GM10266 (cell line): ENCODE results near the gene SND1.

Source experiments
- DNase-seq: peaks from one replicate; pipeline ENCODE4 v3.0.0; 2012; ENCODE audit errors: extremely low spot score
- TF ChIP-seq, protein P1 (sequence below): IDR thresholded peaks from 2 replicates; pipeline ENCODE4 v1.5.1; 2012; ENCODE audit warnings: mild to moderate bottlenecking, low read depth; ENCODE audit not compliant: control insufficient read depth, insufficient read depth; ENCODE audit errors: missing control alignments

Gene SND1

DNA sequence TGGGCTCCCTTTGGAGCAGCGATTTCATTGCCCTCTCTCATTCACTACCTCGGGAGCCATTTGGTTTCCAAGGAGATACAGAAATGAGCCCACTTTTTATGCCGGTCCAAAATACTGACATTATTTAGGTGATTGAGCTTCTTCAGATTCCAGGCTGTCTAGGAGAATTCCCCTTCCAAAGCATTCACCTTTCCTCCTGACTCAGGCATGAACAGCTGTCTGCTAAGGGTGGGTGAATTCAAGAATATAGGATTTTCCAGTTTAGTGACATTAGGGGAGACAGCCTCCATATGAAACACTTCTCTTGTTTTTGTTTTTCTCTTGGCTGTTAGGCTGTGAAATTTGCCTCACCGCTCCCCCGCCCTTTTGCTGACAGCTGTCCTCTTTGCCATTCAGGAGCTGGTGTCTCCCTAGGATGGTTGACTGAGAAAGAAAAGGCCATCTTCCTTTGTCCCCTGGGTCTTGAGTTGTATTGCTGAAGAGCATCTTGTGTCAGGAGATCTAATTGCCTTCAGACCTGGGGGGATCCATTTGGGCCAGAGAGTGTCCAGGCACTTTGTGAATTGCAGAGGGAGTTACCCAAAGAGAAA is 322.5 kb downstream of the SND1 start:
- TF ChIP-seq, protein P1, sequence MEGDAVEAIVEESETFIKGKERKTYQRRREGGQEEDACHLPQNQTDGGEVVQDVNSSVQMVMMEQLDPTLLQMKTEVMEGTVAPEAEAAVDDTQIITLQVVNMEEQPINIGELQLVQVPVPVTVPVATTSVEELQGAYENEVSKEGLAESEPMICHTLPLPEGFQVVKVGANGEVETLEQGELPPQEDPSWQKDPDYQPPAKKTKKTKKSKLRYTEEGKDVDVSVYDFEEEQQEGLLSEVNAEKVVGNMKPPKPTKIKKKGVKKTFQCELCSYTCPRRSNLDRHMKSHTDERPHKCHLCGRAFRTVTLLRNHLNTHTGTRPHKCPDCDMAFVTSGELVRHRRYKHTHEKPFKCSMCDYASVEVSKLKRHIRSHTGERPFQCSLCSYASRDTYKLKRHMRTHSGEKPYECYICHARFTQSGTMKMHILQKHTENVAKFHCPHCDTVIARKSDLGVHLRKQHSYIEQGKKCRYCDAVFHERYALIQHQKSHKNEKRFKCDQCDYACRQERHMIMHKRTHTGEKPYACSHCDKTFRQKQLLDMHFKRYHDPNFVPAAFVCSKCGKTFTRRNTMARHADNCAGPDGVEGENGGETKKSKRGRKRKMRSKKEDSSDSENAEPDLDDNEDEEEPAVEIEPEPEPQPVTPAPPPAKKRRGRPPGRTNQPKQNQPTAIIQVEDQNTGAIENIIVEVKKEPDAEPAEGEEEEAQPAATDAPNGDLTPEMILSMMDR, result no peak
- DNase-seq, result no peak

DNA sequence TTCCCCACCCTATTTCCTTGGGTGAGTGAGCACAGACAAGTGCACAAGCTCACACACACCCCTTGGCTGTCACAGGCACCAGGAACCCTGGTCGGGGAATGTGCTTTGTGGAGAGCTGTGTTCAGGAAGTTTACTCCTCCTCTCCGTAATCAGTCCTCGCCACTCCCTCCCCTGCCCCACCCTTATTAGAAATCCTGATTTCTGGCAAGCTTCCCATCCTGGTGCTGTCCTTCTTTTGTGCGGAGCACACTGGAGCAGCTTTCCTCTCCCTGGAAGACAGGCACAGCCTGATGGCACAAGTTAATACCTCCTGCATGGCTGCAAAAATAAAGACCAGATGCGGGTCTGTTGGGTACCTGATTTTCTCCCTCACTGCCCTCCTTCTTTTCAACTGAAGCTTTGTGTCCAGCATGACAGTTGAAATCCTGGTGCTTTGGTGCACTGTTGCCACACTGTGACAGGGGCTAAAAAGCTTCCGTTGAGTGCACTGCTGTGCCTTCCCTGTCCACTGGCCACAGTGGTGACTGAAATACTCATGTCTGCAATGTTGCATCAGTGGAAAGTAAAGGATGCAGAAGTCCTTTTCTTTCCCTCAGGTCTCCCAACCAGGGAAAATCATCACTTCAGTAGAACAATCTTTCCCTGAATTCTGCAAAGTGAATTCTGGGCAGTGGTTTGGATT is 324.2 kb downstream of the SND1 start:
- TF ChIP-seq, protein P1, result no peak
- no peak for DNase-seq

DNA sequence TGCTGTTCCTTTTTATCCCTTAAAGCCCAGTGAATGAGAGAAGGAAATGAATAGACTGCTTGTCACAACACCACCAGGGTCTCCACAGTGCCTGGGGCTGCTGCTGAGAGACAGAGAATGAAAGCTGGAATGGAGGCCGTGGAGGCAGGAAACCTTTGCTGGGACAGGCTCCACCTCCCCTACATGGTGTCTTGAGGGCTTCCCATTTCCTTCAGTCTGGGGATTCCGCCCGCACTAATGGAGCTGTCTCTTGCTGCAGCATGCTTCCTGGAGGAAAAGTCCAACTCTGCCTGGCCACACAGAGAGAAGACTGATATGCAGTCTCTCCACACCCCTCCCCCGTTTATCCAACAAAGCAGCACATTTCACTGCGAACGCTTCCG is 324.7 kb downstream of the SND1 start:
- no peak for DNase-seq
- TF ChIP-seq, protein P1, result no peak

DNA sequence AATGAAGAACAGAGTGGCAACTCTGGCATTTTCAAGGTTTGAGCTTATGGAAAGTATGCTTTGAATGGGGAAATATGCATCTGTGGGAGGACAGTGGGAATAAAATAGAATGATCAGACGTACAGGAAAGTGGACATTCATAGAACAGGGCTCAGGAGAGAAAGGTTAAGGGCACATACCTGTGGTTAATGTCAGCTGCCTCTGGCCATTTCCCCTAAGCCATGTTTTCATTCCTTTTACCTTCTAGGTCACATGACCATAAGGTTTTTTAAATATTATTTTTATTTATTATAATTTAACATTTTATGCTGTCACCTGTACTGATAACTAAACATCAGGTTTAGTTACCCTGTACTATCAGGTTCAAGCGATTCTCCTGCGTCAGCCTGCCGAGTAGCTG is 326.4 kb downstream of the SND1 start:
- DNase-seq, result no peak
- TF ChIP-seq, protein P1, result no peak

DNA sequence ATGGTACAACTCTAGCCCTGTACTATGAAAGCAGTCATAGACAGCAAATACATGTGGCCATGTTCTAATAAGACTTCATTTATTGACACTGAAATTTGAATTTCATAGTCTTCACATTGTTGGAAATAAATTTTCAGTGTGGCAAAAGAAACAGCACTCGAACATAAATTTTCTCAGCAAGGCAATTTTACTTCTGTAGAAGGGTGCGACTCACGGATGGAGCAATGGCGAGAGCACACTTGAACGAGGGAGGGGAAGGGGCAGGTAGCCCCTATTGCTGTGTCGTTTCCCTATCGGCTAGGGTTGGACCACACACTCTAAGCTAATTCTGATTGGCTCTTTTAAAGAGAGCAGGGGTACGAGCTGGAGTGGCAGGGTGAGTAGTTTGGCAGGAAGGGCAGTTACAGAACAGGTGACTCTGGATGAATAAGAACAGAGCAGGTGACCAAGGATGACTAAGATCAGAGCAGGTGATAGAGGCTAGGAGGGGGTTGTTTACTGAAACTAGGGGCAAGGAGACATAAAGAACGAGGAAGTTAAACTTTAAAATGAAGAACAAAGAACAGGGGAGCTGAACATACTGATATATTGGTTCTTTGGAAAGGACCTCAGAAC is 327.2 kb downstream of the SND1 start:
- TF ChIP-seq, protein P1, result no peak
- DNase-seq, result no peak

DNA sequence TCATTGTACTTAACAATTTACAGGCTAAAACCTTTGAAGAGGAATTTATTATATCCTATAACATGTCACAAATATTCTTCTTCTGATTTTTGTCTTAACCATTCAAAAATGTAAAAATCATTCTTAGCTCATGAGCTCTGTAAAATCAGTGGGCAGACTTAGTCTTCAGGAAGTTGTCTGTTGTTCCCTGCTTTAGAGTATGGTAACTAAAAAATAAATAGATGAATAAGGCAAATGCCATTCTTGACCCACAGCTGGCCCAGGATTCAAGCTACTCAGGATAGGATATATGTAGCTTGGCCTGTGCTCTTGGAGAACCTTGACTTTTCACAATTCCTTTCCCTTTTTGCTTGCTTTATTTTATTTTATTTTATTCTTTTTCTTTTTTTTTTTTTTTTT is 327.7 kb downstream of the SND1 start:
- no peak for DNase-seq

DNA sequence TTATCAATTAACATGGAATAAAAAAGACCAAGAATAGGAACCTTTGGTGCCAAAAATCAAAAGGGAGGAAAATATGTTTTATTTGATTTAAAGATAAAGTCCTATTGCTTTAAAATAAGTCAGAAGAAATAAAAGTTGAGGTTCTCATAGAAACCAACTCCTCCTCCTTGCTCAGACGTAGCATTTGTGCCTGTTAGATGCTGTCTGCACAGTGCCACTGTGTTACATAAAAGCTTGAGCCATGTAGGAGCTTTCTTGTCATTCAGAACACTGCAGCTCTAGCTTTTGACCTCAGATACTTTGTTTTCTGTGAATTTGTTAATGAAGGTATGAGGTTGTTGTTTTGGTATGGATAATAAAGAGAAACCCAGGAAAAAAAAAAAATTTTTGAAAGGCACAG is 328.9 kb downstream of the SND1 start:
- DNase-seq, result no peak
- TF ChIP-seq, protein P1, result no peak

More for the DNA sequence above, 327.7 kb downstream of the SND1 start:
- TF ChIP-seq, protein P1, result no peak
